Kidney tubule cell (primary cell): ENCODE data around the gene NBDY.
"Not testable (repeated sequence)": the region's sequence is repeated elsewhere in the genome, so short reads cannot be mapped to it uniquely, and the experiment has no call there.

Experiments used
- DNase-seq: peaks from one replicate; pipeline ENCODE4 v3.0.0-alpha.2; 2018; ENCODE audit warnings: low spot score

NBDY gene

DNA sequence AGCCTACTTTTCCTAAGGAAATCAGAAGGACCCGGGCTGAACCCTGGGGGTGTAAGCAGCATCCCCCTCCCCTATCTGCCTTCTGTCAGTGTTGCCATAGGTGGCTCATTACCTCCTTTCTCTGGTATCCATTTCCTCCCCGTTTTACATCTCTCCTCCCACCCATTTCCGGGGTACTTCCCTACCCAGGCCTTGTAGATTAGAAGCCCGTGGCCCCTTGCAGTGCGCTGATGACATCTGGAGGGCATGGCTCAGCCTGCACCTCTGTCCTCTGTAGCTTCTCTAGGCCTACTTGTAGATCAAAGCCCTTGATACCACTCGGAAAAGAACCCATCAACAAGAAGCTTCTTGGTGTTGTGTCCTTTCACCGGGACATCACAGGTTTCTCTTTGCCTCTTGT lies 71.8 kb downstream of the NBDY start:
- DNase-seq, result no peak

DNA sequence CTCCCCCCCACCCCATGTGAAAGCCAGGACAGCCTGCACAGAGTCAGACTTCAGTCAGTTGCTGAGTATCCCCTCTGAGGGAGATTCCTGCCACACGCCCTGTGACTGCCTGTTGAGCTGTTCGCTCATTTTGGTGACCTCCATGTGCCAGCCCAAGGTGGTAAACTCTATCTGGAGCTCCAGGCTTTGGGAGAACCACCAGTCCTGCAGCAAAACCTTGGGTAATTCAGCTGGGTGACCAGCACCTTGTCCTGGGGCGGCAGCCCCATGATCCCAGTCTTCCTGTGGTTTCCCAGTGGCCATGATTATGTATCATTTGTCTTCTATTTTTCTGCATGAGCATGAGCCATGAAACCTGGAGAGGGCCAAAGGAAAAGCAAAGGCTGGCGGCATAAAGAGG lies 73.4 kb downstream of the NBDY start:
- DNase-seq, result peak; percentile 17

DNA sequence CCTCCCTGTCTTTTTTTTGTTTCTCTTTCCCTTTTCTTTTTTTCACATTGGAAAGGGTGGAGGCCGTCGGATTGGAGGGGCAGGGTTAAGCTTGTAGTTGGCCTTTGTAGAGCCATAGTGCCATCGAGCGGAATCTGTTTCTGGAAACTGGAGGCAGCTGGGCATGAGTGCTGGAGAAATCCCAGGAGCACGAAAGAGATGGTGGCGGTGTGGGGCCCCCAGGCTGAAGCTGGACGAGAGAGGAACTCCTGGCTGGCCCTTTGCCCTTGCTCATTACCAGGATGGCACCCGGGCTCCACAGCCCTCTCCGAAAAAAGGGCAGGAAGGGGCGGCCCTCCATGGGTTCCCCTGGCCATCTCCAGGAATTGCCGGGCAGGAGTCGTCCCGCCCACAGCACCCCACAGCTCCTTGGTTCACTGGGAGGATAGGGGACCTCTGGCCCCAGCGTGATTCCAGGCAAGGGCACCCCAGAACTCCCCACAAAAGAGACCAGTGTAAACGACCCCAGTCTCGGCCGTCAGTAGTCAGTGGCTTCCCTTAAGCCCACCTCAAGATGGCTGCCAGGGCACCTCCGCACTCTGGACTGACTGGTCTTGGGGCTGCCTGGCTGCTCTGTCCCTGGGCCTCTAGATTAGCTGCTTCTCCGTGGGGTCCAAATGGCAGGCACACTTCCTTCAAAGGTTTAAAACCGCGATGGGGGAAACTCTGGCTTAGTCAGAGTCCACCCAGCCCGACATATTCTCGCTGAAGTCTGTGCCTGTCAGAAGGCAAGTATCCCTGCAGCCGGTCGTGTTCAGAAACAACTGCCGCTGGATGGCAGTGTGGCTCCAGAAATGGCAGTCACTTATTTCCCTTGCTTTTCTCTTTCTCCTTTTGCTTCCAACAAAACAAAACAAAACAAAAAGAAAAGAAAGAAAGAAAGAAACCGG lies 74.1 kb downstream of the NBDY start:
- peak; percentile 76 for DNase-seq

DNA sequence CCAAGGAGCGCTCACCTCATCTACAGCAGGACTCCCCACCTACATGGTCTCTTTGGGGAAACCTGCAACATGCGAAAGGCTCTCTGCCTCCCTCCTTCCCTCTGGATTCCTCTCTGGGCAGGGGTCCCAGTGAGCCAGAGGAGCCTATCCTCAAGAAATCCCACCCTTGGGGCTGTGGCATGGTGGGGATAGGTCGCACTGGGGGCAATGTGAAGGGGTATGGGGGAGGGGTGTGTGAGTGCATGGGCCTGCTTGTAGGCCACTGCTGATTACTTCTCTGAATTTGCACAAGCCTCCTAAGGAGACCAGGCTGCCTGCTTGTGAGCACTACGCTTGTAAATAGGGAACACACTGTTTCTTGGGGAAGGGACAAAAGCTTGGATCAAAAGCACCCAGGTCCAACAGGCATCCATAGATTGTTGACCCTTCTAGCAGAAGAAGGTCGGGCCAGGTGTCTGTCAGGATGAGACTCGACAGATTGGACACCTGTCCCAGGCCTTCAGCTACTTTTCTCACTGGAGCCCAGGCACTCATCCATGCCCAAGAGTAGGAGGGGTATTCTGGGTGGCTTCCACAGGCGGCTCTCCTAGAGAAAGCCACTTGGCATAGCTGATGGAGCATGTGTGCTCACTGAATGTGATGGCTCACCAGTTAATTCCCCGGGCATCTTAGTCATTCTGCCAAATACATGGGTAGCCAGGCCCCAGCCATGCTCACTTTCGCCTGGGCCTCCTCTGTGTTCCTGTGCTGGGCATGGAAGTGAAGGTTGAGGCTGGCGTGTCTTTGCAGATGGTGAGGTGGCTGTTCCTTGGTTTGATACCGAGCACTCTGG lies 75.0 kb downstream of the NBDY start:
- peak; percentile 32 for DNase-seq

DNA sequence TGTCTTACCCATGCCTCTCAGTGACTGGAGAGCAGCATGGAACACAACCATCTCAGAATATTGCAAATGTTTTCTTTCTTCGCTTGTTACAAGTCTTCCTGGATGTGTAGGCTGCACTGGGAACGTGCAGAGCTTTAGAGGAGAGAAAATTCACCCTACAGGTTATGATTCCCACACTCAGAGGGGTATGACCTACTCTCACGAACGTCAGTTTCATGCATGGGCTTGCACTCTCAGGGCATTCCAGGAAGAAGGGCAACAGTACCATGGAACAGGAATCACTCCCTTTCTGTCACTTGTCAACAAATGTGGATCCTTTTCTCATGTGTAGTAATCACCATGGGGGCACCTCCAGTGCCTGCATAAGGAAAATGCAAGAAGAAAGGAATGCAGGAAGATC lies 75.8 kb downstream of the NBDY start:
- no peak for DNase-seq

DNA sequence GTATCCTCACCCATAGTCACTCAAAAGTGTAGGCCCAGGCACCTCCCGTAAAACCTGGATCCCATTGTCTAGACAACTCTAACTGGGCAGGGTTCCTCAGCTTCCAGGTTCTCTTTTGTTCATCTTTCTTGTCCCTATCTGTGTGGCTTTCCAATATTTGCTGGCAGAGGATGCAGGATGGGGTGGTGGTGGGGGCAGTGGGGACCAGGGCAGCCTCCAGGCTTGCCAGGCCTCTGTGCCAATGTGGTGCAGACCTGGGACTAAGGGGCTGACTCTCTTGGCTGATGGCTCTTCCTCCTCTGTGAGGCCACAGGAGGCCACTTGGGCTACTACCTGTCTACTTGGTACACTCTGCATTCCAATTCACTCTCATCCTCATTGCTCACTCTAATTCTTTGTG lies 76.4 kb downstream of the NBDY start:
- no peak for DNase-seq

DNA sequence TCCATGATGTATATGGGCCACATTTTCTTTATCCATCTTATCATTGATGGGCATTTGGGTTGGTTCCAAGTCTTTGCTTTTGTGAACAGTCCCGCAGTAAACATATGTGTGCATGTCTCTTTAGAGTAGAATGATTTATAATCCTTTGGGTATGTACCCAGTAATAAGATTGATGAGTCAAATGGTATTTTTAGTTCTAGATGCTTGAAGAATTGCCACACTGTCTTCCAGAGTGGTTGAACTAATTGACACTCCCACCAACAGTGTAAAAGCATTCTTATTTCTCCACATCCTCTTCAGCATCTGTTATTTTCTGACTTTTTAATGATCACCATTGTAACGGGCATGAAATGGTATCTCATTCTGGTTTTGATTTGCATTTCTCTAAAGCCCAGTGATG lies 77.1 kb downstream of the NBDY start:
- not testable (repeated sequence) for DNase-seq

DNA sequence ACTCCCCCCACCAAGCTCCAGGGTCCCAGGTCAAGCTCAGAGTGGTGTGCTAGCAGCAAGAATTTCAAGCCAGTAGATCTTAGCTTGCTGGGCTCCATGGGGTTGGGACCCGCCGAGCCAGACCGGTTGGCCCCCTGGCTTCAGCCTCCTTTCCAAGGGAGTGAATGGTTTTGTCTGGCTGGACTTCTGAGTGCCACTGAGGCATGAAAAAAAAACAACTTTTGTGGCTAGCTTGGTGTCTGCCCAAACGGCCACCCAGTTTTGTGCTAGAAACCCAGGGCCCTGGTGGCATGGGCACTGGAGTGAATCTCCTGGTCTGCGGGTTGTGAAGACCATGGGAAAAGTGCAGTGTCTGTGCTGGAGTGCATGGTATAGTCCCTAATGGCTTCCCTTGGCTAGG lies 82.6 kb downstream of the NBDY start:
- no peak for DNase-seq

DNA sequence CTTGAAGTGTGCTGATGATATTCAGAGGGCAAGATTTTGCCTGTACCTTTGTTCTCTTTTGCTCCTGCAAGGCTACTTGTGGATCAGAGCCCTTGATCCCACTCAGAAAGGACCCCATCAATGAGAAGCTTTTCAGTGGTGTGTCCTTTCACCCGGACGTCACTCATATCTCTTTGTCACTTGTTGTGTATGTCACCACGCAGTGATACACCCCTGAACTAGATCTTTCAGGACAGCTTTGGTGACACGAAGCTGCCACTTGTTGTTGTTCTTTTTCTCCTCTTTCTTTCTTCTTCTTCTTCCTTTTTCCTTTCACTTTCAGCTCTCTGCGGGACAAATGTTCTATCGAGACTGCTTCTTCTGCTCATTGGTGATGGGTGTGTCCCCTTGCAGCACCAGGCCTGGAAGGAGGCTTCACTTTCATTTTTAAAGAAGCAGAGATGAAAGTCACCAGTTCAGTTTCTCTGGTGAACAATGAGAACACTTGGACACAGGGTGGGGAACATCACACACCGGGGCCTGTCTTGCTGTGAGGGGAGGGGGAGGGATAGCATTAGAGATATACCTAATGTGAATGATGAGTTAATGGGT lies 83.6 kb downstream of the NBDY start:
- DNase-seq, result no peak

DNA sequence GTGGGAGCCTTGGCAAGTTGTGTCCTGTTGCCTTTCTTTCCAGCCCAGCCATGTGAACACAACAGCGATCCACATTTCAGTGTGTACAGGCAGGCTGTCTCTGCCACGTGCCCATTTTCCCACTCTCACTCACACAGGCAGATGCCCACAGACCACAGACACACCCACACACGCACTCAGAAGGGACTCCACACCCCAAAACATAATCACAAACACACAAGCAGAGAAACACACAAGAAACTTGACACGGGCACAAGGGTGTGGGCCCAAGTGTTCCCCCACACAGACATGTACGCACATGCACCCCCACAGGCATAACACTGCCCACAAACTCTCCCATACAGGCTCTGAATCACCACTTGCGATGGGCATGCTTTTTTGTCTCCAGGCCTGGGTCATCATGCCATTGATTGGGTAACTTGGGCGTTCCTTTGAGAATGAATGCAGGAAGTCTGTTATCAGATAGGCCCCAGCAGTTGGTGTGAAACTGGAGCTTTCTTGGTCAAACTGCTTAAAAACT lies 84.3 kb downstream of the NBDY start:
- no peak for DNase-seq

DNA sequence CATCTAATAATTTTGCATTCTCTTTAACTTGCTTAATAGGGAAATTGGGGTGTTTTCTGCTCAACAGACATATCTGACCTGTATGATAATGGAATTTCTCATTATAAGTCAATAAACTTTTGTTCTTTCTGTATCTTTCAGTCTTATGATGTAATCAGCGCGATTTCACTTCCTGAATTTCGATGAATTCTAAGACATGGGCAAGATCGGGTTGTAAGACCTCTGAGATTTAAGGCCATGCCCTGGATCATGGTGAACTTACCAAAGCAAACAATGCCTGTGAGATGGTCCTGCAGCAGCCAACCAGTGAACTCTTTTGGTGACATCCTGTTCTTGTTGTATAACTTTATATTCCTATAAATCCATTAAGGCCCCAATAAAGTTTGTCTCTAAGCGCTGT lies 88.1 kb downstream of the NBDY start:
- no peak for DNase-seq

DNA sequence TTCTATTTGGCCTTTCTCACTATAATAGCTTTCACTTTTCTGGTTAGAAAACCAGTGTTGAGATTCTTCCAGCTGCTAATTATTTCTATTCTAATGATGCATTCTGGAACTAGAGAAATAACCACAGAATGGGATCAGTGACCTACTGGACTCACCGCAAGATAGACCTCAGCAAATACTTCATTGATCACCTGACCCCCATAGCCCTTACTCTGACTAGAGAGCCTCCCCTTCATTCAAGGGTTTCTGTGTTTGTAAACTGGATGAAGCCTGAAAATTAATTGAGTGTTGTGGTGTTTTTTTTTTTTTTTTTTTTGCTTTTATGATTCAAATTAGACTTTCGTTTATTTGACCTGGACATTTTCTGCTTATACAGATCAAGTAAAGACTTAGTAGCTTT lies 97.0 kb downstream of the NBDY start:
- DNase-seq, result no peak

DNA sequence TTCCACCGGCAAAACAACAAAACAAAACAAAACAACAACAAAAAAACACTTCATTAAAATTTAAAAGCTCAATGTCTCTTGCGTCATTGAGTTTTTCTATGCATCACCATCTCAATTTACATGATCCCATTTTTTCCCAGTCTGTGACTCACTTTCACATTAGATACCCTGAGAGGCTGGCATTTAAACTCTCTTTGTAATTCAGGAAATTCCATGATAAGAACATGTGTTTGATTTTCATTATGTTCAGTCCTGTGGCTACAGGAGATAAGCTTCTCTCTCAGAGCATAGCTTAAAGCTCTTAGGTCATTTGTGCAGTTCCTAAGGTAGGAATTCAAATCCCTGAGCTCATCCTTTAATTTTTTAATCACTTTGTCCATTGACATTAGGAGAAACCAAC lies 104.6 kb downstream of the NBDY start:
- no peak for DNase-seq

DNA sequence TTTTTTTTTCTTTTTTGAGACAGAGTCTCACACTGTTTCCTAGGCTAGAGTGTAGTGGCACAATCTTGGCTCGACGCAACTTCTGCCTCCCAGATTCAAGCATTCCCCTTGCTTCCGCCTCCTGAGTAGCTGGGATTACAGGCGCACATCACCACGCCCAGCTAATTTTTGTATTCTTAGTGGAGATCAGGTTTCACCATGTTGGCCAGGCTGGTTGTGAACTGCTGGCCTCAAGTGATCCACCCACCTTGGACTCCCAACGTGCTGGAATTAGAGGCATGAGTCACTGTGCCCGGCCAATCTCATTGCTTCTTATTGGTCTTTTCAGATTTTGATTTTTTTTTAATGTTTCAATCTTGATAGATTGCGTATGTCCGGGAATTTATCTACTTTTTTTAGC lies 124.4 kb downstream of the NBDY start:
- DNase-seq, result no peak

DNA sequence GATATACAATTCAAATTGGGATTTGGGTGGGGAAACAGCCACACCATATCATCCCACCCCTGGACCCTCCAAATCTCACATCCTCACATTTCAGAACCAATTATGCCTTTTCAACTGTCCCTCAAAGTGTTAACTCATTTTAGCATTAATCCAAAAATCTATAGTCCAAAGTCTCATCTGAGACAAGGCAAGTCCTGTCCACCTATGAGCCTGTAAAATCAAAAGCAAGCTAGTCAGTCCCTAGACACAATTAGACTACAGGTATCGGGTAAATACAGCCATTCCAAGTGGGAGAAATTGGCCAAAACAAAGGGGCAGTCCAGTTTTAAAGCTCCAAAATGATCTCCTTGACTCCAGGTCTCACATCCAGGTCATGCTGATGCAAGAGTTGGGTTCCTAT lies 128.0 kb downstream of the NBDY start:
- DNase-seq, result no peak

DNA sequence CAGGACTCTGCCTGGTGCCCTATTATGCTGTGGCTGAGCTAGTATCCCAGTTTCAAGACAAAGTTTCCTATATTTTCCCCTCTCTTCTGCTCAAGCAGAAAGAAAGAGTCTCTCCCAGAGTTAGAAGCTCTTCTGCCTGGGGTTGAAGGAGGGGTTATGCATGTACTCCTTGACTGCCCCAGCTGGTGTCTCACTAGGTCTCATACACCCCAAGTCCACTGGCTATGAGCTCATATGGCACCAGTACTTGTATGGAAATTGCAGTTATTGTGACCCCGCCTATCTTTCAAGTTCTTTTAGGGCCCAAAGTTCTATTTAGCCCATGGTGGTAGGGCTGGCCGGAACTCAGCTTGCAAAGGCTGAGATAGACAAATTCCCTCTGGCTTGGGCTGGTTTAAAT lies 131.8 kb downstream of the NBDY start:
- no peak for DNase-seq
